ENCODE results near the gene KRTAP1-3.
"Not testable (repeated sequence)": the region's sequence is repeated elsewhere in the genome, so short reads cannot be mapped to it uniquely, and the experiment has no call there.

KRTAP1-3 gene

DNA sequence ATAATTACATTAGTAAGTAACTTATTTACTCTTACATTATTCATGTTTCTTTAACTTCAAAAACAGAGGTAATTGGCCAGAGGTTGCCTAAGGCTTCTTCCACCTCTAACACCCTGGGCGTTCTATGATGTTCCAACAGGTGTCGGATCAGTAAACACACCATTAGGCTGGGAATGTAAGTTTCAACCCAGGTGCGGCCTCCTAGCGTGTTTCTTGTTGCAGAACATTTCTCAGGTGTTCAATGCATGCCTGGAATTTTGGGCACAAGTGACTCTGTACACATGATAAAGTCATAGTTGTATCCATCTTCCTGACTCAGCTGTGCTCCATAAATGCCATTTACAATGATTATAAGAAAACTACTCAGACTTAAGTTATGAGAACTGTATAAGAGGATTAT is 19.4 kb upstream of the KRTAP1-3 start:
- FAIRE-seq = no peak

DNA sequence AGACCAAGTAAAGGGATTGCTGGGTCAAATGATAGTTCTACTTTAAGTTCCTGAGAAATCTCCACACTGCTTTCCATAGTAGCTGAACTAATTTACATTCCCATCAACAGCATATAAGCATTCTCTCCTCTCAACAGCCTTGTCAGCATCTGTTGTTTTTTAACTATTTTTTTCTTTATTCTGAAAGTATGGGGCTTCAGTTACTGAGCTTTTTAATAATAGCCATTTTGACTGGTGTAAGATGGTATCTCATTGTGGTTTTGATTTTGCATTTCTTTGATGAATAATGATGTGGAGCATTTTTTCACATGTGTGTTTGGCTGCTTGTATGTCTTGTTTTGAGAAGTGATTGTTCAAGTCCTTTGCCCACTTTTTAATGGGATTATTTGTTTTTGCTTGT is 17.9 kb upstream of the KRTAP1-3 start:
- no peak for FAIRE-seq

DNA sequence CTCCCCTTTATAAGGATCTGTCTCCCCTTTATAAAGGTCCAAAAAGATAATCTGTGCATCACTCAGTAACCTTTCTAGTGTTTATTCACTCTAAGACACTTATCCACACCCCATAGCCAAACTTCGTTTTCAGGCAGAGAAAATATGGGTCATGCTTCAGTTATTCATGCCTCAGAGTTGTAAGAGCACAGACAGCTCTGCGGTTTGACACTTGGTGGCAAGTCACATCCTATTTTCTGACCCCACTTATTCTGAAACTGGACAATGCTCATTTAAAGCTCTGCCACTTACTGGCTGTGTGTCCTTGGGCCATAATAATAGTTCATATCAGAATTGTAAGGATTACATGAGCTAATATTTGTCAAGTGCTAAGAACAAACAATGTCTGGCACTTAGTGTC is 14.4 kb upstream of the KRTAP1-3 start:
- FAIRE-seq = no peak

DNA sequence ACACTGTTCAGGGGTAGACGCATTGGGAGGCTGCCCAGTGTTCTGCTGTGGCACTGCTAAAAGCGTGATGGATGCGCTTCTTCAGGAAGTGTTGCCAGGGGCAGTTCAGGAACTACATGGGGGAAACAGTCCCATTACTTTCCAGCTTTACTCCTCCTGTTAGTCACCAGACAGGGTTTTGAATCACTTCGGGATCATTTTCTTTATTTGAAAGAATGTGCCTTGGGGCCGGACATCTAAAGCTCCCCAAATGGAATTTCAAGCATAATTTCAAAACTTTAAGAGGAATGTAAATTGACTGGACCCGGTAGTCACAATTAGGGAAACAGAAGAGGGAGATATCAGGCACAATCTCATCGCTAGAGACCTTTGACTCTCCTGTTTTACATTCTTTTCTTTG is 13.8 kb upstream of the KRTAP1-3 start:
- FAIRE-seq = no peak

DNA sequence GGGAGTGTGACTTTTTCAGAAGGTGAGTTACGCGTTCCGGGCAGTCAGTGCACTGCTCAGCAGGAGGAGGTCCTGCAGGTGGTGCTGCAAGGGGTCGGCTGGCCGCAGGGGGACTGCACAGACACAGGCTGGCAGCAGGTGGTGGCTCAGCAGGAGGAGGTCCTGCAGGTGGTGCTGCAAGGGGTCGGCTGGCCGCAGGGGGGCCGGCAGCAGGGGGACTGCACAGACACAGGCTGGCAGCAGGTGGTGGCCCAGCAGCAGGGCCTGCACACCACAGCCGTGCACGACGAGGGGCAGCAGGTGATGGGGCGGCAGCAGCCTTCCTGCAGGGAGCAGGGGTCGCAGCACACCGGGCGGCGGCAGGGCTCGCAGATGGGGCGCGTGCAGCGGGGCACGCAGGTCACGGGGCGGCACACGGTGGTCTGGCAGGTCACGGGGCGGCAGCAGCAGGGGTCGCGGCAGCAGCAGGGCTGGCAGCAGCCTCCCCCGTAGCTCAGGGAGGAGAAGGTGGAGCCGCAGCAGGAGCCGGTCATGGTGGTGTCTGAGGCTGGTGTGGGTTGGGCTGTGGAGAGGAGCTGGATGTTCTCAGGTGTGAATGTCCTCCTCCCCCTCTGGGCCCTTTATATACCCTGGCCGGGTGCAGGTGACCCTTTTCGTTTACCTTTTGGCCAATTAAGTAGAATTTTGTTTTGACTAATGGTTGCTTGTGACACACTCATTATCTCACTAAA is 12.2 kb upstream of the KRTAP1-3 start, which contains the start of gene KRTAP2-1:
Gene KRTAP2-1 (minus strand): TSS at position 582 of the 731 bp plus-strand sequence. CDS start 49 bp downstream, at position 533.
- FAIRE-seq = not testable (repeated sequence)

DNA sequence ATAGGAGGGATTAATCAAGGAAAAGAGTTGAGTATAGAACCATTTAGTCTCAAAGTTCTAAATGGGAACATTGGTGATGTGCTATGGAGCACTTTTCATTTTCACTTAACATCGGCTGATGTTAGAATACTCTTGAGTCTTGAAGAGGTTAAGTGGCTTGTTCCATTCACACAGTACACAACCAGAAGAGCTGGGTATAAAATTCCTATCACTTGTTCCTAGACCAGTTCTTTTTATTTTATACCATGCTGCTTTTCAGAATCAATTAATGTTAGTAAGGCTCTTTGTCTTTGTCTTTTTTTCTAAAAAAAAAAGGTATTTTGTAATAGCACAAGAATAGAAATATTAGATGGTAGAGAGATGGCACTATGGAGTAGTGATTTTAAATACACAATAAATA is 8.3 kb upstream of the KRTAP1-3 start:
- FAIRE-seq = no peak

DNA sequence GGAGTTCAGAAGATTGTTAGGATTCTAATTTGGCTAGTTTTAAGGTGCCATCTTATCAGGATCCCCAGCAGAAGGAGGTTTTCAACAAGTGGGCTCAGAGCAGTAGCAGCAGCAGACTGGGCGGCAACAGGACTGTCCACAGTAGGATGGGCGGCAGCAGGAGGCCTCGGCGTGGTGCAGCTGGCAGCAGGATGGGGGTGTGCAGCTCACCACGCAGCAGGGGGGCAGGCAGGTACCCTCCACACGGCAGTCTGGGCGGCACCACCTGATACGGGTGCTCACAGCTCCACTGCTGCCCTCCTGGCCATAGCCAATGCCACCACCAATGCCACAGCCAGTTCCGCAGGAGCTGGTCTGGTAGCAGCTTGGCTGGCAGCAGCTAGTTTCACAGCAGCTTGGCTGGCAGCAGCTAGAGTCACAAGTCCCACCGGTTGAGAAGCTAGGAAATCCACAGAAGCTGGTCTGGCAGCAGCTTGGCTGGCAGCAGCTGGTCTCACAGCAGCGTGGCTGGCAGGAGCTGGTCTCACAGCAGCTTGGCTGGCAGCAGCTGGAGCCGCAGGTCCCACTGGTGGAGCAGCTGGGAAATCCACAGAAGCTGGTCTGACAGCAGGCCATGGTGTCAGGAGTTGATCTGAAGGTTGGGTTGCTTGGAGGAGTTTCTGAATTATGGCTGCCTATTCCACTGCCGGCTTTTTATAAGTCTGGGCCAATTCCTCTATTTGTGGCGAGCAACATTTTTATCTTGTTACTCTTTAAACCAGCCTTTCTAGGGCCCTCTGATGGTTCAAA is 6.3 kb upstream of the KRTAP1-3 start, which contains the start of gene KRTAP1-1:
Gene KRTAP1-1 (minus strand): TSS at position 668 of the 789 bp plus-strand sequence. CDS start 53 bp downstream, at position 615.
- FAIRE-seq = not testable (repeated sequence)

DNA sequence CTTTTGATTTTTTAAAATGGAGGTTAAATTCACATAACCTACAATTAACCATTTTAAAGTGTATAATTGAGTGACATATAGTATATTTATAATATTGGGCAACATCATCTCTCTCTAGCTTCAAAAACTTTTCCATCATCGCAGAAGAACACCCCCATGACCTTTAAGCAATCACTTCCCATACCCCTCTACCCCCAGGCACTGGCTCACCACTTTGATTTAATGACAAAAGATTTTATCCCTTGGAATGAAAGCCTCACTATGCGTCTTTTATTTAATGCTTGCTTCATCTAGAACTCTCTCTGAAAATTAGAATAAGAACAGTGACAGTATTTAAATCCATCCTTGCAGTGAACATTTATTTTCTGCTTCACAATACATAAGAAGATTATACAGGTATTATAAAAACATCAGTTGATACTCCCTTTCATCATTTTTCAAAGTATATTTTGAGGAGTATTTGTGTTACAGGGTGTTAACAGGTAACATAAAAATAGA is 3.2 kb upstream of the KRTAP1-3 start:
- FAIRE-seq = no peak

DNA sequence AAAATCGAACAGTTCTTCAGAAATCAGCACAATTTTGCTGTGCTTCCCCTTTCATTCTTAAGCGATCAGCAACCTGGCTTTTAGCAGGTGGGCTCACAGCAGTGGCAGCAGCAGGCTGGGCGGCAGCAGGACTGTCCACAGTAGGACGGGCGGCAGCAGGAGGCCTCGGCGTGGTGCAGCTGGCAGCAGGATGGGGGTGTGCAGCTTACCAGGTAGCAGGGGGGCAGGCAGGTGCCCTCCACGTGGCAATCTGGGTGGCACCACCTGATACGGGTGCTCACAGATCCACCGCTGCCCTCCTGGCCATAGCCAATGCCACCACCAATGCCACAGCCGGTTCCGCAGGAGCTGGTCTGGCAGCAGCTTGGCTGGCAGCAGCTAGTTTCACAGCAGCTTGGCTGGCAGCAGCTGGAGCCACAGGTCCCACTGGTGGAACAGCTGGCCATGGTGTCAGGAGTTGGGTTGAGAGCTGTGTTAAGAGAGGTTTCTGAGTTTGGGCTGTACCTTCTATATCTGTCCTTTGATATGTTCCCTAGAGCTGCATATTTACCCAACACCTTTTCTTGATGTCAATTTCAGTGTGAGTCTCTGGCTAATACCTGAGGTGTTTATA is 4.9 kb downstream of the KRTAP1-3 start, which contains the start of gene KRTAP1-4:
Gene KRTAP1-4 (minus strand): TSS at position 563 of the 613 bp plus-strand sequence. CDS start 117 bp downstream, at position 446.
- FAIRE-seq = no peak

DNA sequence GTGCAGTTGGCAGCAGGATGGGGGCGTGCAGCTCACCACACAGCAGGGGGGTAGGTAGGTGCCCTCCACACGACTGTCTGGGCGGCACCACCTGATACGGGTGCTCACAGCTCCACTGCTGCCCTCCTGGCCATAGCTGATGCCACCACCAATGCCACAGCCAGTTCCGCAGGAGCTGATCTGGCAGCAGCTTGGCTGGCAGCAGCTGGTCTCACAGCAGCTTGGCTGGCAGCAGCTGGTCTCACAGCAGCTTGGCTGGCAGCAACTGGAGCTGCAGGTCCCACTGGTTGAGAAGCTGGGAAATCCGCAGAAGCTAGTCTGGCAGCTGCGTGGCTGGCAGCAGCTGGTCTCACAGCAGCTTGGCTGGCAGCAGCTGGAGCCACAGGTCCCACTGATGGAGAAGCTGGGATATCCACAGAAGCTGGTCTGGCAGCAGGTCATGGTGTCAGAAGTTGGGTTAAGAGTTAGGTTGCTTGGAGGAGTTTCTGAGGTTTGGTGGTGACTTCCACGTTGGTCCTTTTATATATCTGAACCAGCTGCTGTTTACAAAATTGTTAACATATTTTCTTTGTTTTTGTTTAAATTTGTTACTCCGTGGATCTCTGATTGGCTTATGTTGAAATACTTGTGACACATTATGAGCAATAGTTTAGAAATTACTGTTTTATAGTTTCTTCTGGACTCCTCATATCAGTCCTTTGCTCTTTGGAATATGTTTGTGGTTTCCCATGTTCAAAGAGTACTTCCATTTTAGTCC is 7.8 kb downstream of the KRTAP1-3 start, which contains the start of gene KRTAP1-5:
Gene KRTAP1-5 (minus strand): TSS at position 494 of the 757 bp plus-strand sequence. CDS start 53 bp downstream, at position 441.
- FAIRE-seq = no peak

DNA sequence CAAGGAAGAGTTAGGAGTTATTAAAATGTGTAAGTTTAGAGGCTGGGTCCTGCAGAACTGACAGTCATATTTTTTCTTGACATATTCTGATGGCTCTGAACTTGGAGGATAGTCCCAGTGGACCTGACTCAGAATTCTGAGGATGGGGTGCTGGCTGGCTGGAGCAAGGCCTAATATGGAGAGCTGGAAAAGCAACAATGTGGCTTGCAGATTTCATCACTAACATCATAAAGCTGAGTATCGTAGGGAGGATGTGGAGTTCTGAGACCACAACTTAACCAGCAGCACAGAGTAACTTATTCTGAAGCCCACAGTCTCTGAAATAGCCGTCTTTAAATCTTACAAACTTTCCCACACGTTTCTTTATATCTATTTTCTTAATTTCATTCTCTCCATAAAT is 10.0 kb downstream of the KRTAP1-3 start:
- no peak for FAIRE-seq

DNA sequence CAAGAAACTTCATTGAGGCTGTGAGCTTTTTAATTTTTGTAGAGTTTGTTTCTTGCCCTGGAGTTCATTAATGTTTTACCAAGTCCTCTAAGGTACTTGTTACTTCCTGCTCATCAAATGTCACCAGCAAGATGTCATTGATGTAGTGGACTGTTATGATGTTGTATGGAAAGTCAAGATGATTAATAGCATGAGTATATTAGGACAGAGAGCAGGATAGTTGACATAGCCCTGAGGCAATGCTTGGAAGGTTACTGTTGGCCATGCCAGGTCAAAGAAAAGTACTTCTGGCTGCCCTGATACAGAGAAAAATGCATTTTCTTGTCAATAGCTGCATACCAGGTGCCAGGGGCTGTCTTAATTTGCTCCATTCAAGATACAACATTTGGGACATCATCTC is 14.3 kb downstream of the KRTAP1-3 start:
- FAIRE-seq = no peak

DNA sequence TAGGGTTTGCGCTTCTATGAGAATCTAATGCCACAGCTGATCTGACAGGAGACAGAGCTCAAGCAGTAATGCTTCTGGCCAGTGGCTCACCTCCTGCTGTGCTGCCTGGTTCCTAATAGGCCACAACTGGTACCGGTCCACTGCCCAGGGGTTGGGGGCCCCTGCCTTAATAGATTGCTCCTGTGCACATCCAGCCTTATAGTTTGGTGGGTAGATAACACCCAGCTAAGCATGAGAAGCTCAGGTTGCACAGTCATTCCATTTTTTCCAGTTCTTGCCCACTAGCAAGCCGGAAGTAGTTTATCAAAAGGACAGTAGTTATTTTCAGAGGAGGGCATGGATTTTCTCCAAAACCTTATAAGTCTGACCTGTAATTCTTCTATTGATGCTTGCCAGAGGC is 15.3 kb downstream of the KRTAP1-3 start:
- no peak for FAIRE-seq

DNA sequence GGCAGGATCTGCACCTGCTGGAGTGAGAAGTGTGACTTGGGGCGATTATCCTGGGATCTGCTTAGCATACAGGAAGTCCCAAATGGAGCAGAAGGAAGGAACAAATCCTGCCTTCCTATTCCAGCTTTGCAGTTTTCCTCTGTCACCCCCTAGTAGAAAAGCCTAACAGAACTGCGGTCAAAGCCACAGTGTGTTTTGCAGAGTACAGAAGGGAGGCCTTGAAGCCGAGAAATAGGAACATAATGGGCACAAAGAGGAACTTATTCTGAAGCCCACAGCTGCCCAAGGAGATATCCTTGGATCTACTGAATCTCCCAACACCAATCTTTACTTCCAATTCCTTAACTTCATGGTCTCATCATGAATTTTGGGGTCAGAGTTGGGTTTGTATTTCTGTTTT is 16.1 kb downstream of the KRTAP1-3 start:
- FAIRE-seq = no peak

DNA sequence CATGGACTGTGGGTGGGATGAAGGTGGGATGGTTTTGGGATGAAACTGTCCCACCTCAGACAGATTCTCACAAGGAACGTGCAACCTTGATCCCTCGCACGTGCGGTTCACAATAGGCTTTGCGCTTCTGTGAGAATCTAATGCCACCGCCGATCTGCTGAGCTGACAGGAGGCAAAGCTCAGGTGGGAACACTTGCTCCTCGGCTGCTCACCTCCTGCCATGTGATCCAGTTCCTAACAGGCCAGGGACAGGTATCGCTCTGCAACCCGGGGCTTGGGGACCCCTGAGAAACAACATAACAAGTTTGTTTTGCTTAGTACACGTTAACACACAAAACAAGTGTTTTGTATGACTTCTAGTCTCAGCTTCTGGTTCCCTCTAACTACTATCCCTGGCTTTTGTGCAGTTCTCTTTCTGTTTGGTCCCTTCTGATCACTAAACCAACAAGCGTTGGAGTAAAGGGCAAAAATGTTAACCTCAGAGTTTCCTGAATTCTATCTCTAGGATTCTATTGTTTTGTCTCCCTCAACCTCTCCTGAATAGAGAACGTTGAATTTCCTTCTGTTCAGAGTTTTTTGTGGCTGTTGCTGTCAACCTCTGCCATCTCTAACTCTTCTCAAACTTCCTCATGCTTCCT is 18.0 kb downstream of the KRTAP1-3 start:
- no peak for FAIRE-seq

DNA sequence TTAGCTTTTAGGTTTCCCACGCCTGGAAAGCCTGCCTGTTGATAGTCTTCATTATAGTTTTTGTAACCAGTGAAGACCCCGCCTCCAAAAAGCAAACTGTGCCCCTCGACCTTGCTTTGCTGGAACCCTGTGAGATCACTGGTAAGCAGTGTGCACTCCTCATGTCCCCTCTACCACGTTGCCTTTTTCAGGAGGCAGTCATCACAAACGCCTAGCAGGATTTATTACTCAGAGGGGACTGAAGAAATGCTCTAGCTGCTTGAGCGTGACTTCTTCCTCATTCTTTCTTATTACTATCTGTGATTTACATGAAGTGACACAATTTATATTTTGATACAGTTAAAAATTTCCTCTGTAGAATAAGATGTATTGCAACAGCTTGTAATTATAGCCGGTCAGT is 19.2 kb downstream of the KRTAP1-3 start:
- FAIRE-seq = no peak

DNA sequence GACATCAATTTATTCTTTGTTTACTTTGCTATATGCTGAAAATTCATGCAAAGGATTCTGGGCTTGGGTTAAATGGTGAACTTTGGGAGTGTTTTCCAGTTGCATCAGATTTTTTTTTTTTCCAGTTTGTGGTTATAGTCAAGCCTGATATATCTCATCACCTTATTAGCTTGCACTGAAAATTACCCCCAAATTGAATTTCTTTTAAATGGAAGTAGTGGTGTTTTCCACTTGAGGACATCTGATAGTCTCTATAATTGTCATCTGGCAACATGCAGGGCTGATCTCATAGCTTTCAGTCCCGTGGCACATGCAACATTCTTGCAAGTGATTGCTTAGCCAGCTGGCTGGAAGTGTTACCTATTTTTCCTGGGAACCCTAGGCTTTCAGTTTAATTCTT is 21.1 kb downstream of the KRTAP1-3 start:
- FAIRE-seq = no peak

DNA sequence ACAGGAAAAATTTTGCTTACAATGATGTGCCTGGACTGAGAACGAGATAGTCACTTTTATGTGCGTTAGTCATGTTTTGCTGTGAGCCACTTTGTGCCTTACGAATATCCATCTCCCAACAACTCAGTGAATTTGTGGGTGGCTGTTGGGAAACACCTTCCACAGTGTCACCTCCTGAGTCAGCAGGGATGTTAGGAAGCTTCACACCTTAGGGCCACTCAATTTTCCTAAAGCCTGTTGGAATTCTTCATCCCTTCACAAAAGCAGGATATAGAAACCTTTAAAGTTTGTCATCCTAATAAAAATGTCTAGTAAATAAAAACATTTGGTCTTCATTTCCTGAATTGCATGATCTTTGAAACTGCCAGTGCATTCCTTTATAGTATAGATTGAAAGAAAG is 21.5 kb downstream of the KRTAP1-3 start:
- no peak for FAIRE-seq

DNA sequence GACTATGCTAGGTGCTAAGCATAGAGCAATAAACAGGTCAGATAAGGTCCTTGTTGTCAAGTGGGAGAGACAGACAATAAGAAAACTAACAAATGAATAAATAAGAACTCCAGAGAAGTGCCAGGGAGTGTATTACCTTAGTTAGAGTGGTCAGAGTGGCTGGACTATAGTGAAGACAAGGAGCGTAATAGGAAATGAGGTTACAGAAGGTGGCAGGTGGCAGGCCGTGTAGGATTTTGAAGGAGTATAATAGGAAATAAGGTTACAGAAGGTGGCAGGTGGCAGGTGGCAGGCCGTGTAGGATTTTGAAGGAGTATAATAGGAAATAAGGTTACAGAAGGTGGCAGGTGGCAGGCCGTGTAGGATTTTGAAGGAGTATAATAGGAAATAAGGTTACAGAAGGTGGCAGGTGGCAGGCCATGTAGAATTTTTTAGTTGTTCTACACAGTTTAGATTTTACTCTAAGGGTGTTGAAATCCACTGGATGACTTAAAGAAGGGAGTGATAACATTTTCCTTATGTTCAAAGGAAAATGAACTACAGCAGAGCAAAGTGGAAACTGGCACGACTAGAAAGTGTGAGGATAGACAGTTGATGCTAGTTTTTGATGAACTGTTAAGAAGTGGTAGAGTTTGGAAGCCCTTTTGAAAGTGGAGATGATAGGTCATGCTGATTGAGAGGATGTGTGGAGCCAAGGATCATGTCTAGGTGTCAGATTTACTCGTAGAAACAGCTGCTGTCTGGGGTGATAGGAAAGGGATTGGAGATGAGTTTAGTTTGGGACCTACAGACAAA is 22.2 kb downstream of the KRTAP1-3 start:
- FAIRE-seq = no peak

DNA sequence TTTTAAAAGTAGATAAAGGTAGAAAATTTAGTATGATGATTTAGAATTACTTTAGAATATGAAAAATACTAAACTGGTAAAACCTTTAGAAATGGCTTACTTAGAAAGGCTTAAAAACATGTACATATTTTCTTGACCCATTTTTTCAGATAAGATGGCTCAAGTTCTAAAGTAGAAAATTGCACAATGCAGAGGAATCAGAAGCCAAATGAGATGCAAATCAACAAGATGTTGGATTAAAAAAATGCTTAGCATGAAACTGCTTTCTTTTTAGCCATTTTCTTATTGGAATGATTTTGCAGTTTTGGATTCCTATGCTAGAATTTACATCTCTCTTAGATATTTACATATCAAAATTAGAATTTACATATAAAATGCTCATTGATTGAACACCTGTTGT is 24.2 kb downstream of the KRTAP1-3 start:
- no peak for FAIRE-seq

DNA sequence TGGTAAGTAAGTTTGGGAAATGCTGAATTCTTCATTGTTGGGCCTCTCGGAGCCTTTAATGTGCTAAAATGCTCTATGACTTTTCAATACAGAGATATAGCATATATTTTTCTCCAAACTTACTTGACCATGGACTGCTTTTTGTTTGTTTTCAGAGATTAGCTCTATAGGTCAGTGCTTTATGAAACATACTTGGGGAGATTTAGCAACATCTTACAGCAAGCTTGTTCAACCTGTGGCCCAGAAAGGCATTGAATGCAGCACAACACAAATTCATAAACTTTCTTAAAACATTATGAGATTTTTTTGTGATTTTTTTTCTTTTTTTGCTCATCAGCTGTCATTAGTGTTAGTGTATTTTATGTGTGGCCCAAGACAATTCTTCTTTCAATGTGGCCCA is 24.7 kb downstream of the KRTAP1-3 start:
- FAIRE-seq = no peak
